ENCODE data around the gene IRS2.

- no peak for TF ChIP-seq CTCF (IDR thresholded peaks at IDR 0.05)
- TF ChIP-seq POLR2A (IDR thresholded peaks at IDR 0.05) = no peak
- no peak for TF ChIP-seq EP300 (IDR thresholded peaks at IDR 0.05)
These were observed 61.1 kb downstream of the IRS2 start for GRCh38 chr13:109725297-109725696.
